H1 (cell line): ENCODE data around the gene LRBA. TPM values are rescaled to one million over a fixed set of nuclear protein-coding genes. Genes with fewer than 3 reads are reported as not detected.

Source experiments
- CTCF ChIA-PET: fragments of 300-600 bp; sonication (Branson Sonifier 250); formaldehyde crosslinking; loops from one replicate; lab custom pipeline; 2021; ENCODE audit not compliant: partially characterized antibody; lab: Charles Lee
- POLR2A ChIA-PET: fragments of 300-600 bp; sonication (Branson Sonifier 250); formaldehyde crosslinking; loops from one replicate; lab custom pipeline; 2021; ENCODE audit warnings: inconsistent platforms; ENCODE audit not compliant: partially characterized antibody; lab: Charles Lee
- DNase-seq, 2 experiments: peaks; one replicate each; pipeline versions ENCODE4 v3.0.0 to v3.0.0-alpha.2; 2010 to 2022; ENCODE audit warnings: low spot score in 2 of 2, low read depth in 1 of 2, mixed read lengths in 1 of 2
- FAIRE-seq: peaks from 2 replicates; lab custom pipeline; 2011; peaks lifted over from hg19 to GRCh38; lab: Jason Lieb, UNC
- H2AFZ ChIP-seq: 2 replicates; pipeline ENCODE4 v1.8.1; 2012; ENCODE audit warnings: low read length, inconsistent platforms
- H2AK5ac ChIP-seq: 2 replicates; pipeline ENCODE4 v1.6.1; 2013; ENCODE audit warnings: low read depth, low read length
- H2BK120ac ChIP-seq: replicated peaks from 2 replicates; pipeline ENCODE3; 2013; ENCODE audit warnings: low read depth, low read length, inconsistent platforms
- H2BK12ac ChIP-seq: 2 replicates; pipeline ENCODE4 v1.6.1; 2013; ENCODE audit warnings: low read depth, low read length
- H2BK15ac ChIP-seq: 2 replicates; pipeline ENCODE4 v1.6.1; 2013; ENCODE audit warnings: low read length
- H2BK20ac ChIP-seq: 2 replicates; pipeline ENCODE4 v1.6.1; 2013; ENCODE audit warnings: low read length
- H2BK5ac ChIP-seq: 2 replicates; pipeline ENCODE4 v1.6.1; 2013; ENCODE audit warnings: low read depth, low read length
- H3K14ac ChIP-seq: 2 replicates; pipeline ENCODE4 v1.6.1; 2013; ENCODE audit warnings: inconsistent platforms; ENCODE audit not compliant: insufficient read length
- H3K18ac ChIP-seq: 2 replicates; pipeline ENCODE4 v1.6.1; 2013; ENCODE audit warnings: low read length; ENCODE audit errors: extremely low read depth
- H3K23ac ChIP-seq: 2 replicates; pipeline ENCODE4 v1.6.1; 2013; ENCODE audit warnings: inconsistent platforms; ENCODE audit not compliant: insufficient read length
- H3K23me2 ChIP-seq: 2 replicates; pipeline ENCODE4 v1.6.1; 2013; ENCODE audit warnings: low read depth, low read length
- H3K27ac ChIP-seq: 2 replicates; pipeline ENCODE4 v1.6.1; 2011; ENCODE audit warnings: low read depth, low read length, inconsistent platforms
- H3K27me3 ChIP-seq, 4 experiments: replicated peaks in 1 of 4; 1 replicate in 1 of 4; 2 replicates in 3 of 4; pipeline versions ENCODE4 v1.6.1 to v1.8.1; 2011 to 2013; ENCODE audit warnings: low read length in 3 of 4, mild to moderate bottlenecking in 3 of 4, inconsistent platforms in 2 of 4, mixed read lengths in 2 of 4, moderate library complexity in 1 of 4; ENCODE audit not compliant: control insufficient read depth in 3 of 4, insufficient read depth in 3 of 4; ENCODE audit errors: extremely low read depth in 1 of 4
- H3K36me3 ChIP-seq, 4 experiments: 2 replicates each; pipeline versions ENCODE4 v1.6.1 to v1.8.1; 2011 to 2013; ENCODE audit warnings: mild to moderate bottlenecking in 4 of 4, low read length in 3 of 4, moderate library complexity in 2 of 4, control low read depth in 1 of 4, inconsistent platforms in 1 of 4; ENCODE audit not compliant: insufficient read depth in 4 of 4, control insufficient read depth in 2 of 4
- H3K4ac ChIP-seq: replicated peaks from 2 replicates; pipeline ENCODE3; 2013; ENCODE audit warnings: low read length, low read depth, mixed read lengths, inconsistent platforms; ENCODE audit not compliant: insufficient read length
- H3K4me1 ChIP-seq, 4 experiments: replicated peaks in 1 of 4; 1 replicate in 1 of 4; 2 replicates in 3 of 4; pipeline versions ENCODE4 v1.6.1 to v1.8.1; 2011 to 2013; ENCODE audit warnings: low read length in 3 of 4, inconsistent platforms in 2 of 4, mixed read lengths in 1 of 4; ENCODE audit not compliant: insufficient read depth in 4 of 4, control insufficient read depth in 3 of 4
- H3K4me2 ChIP-seq, 2 experiments: 2 replicates each; pipeline versions ENCODE4 v1.6.1 to v1.8.1; 2011 to 2013; ENCODE audit warnings: low read depth in 2 of 2, low read length in 2 of 2, control low read depth in 1 of 2, inconsistent platforms in 1 of 2, mild to moderate bottlenecking in 1 of 2; ENCODE audit not compliant: insufficient read depth in 1 of 2
- H3K4me3 ChIP-seq, 4 experiments: fragments of 200-600, 300-600 bp in 1 of 4; sonication (generic), shearing (Covaris generic), sonication (Bioruptor Twin) in 1 of 4; 2 replicates each; pipeline versions ENCODE4 v1.5.1 to v1.8.1; 2011 to 2016; ENCODE audit warnings: low read length in 4 of 4, low read depth in 3 of 4, control low read depth in 2 of 4, inconsistent platforms in 2 of 4, mild to moderate bottlenecking in 2 of 4, mixed read lengths in 1 of 4, moderate library complexity in 1 of 4; ENCODE audit not compliant: insufficient read depth in 2 of 4; ENCODE audit errors: extremely low read depth in 1 of 4
- H3K56ac ChIP-seq: replicated peaks from 2 replicates; pipeline ENCODE3; 2013; ENCODE audit warnings: low read depth, mild to moderate bottlenecking, mixed read lengths, low read length, inconsistent platforms; ENCODE audit not compliant: insufficient read length
- H3K79me1 ChIP-seq: 2 replicates; pipeline ENCODE4 v1.6.1; 2013; ENCODE audit warnings: low read depth, low read length, control low read depth
- H3K79me2 ChIP-seq, 2 experiments: 2 replicates each; pipeline versions ENCODE4 v1.6.1 to v1.8.1; 2012 to 2013; ENCODE audit warnings: low read length in 2 of 2, mild to moderate bottlenecking in 2 of 2, inconsistent platforms in 1 of 2; ENCODE audit not compliant: insufficient read depth in 2 of 2, control insufficient read depth in 1 of 2
- H3K9ac ChIP-seq, 4 experiments: replicated peaks in 1 of 4; 1 replicate in 1 of 4; 2 replicates in 3 of 4; pipeline versions ENCODE4 v1.6.1 to v1.8.1; 2011 to 2013; ENCODE audit warnings: low read depth in 3 of 4, low read length in 3 of 4, control low read depth in 2 of 4, mild to moderate bottlenecking in 2 of 4, moderate library complexity in 2 of 4, inconsistent platforms in 1 of 4; ENCODE audit errors: extremely low read depth in 1 of 4
- H3K9me3 ChIP-seq, 2 experiments: 2 replicates each; pipeline versions ENCODE4 v1.6.1 to v1.8.1; 2012 to 2013; ENCODE audit warnings: mild to moderate bottlenecking in 2 of 2, moderate library complexity in 2 of 2, control low read depth in 1 of 2, inconsistent platforms in 1 of 2, low read depth in 1 of 2, low read length in 1 of 2, mixed read lengths in 1 of 2; ENCODE audit not compliant: insufficient read depth in 2 of 2
- H4K20me1 ChIP-seq, 2 experiments: replicated peaks in 1 of 2; 2 replicates each; pipeline versions ENCODE3 to v1.8.1; 2011 to 2013; ENCODE audit warnings: inconsistent platforms in 2 of 2, low read length in 2 of 2, mild to moderate bottlenecking in 1 of 2; ENCODE audit not compliant: insufficient read depth in 2 of 2, control insufficient read depth in 1 of 2
- H4K5ac ChIP-seq: 2 replicates; pipeline ENCODE4 v1.6.1; 2013; ENCODE audit warnings: low read length, low read depth, mixed read lengths, inconsistent platforms; ENCODE audit not compliant: insufficient read length
- H4K8ac ChIP-seq: 2 replicates; pipeline ENCODE4 v1.8.0; 2013; ENCODE audit warnings: mild to moderate bottlenecking, moderate library complexity, low read length, inconsistent platforms; ENCODE audit not compliant: insufficient read depth; ENCODE audit errors: extremely low read depth
- H4K91ac ChIP-seq: replicated peaks from 2 replicates; pipeline ENCODE3; 2013; ENCODE audit warnings: low read length, mixed read lengths, inconsistent platforms; ENCODE audit not compliant: insufficient read length
- ASH2L ChIP-seq: fragments of 200-600, 300-600 bp; sonication (generic); IDR thresholded peaks from one replicate; pipeline ENCODE4 v1.7.1; 2017; ENCODE audit warnings: low read length
- JUND ChIP-seq: IDR thresholded peaks from 2 replicates; pipeline ENCODE4 v1.6.1; 2011; ENCODE audit warnings: mild to moderate bottlenecking, improper control_type of control experiment, low read length
- KDM1A ChIP-seq: fragments of 200-600, 300-600 bp; sonication (generic); IDR thresholded peaks from 2 replicates; pipeline ENCODE4 v1.7.1; 2016; ENCODE audit warnings: mild to moderate bottlenecking, low read length, borderline replicate concordance
- NANOG ChIP-seq: IDR thresholded peaks from 2 replicates; pipeline ENCODE4 v1.6.1; 2011; ENCODE audit warnings: low read length, low read depth, mild to moderate bottlenecking, inconsistent platforms; ENCODE audit not compliant: insufficient read depth, poor library complexity, severe bottlenecking
- POLR2A ChIP-seq, 2 experiments: IDR thresholded peaks; 1 replicate in 1 of 2; 2 replicates in 1 of 2; pipeline ENCODE4 v1.6.1; 2011; ENCODE audit warnings: low read depth in 2 of 2, low read length in 2 of 2, mild to moderate bottlenecking in 2 of 2; ENCODE audit errors: control extremely low read depth in 1 of 2
- RXRA ChIP-seq: IDR thresholded peaks from 2 replicates; pipeline ENCODE4 v1.6.1; 2011; ENCODE audit warnings: low read depth, mild to moderate bottlenecking, low read length, moderate library complexity; ENCODE audit not compliant: insufficient read depth
- SIX5 ChIP-seq: IDR thresholded peaks from 2 replicates; pipeline ENCODE4 v1.6.1; 2011; ENCODE audit warnings: mild to moderate bottlenecking, low read depth, low read length
- TAF1 ChIP-seq: IDR thresholded peaks from 2 replicates; pipeline ENCODE4 v1.6.1; 2011; ENCODE audit warnings: mild to moderate bottlenecking, low read depth, low read length
- TBP ChIP-seq: IDR thresholded peaks from 2 replicates; pipeline ENCODE4 v1.6.1; 2011; ENCODE audit warnings: low read depth, low read length, improper control_type of control experiment
- YY1 ChIP-seq: IDR thresholded peaks from 2 replicates; pipeline ENCODE4 v1.6.1; 2011; ENCODE audit warnings: low read depth, mild to moderate bottlenecking, low read length
- WGBS, 2 experiments: shearing (Covaris generic) in 1 of 2; methylation state at CpG; one replicate each; pipeline versions ENCODE4 v1.1.6 to v1.1.7; 2013 to 2015; ENCODE audit warnings: low lambda C conversion rate in 2 of 2, mixed read lengths in 2 of 2, inconsistent platforms in 1 of 2, low coverage in 1 of 2, missing lambda C conversion rate in 1 of 2; ENCODE audit not compliant: insufficient replicate concordance in 2 of 2, insufficient coverage in 1 of 2, insufficient read length in 1 of 2; ENCODE audit errors: extremely low coverage in 1 of 2, missing lambda C conversion rate in 1 of 2; 5-methylcytosine and 5-hydroxymethylcytosine counted together
- polyA plus RNA-seq, 7 experiments: library from polyadenylated mRNA; depleted of rRNA in 3 of 7; stranded (reverse) in 5 of 7; unstranded in 2 of 7; fragments of >200 nt in 5 of 7; fragments of 200-250 nt in 2 of 7; gene quantifications; 1 replicate in 5 of 7; 2 replicates in 1 of 7; 4 replicates in 1 of 7; pipeline versions ENCODE4 v1.2.1 to v1.2.3, GENCODE V29; 2011 to 2013; ENCODE audit warnings: missing spikeins in 2 of 7, mixed read lengths in 2 of 7
- total RNA-seq: library from RNA; stranded (reverse); fragmentation: NEBNext Ultra II Directional; extraction: Animal tissue kit (Norgen Biotek cat#: 25700); gene quantifications from 2 replicates; pipeline ENCODE4 v1.2.1, GENCODE V29; 2021

Gene LRBA
- total and polyA plus RNA-seq, 2 of the 8 experiments (the other 6 are each of a cell fraction or from before 2014, with no cell fraction given) = 54.6 to 83.2 TPM

DNA sequence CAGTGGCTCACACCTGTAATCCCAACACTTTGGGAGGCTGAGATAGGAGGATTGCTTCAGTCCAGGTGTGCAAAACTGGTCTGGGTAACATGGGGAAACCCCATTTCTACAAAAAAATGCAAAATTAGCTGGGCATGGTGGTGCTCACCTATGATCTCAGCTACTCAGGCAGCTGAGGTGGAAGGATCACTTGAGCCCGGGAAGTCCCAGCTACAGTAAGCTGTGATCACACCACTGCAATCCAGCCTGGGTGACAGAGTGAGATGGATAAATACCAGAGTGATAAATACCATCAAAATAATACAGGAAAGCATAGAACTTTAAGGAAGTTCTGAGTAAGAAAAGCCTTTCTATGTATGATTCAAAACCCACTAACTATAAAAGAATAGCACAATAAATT, 52.8 kb downstream of the LRBA start:
- H4K91ac ChIP-seq = no peak overlapping the region
- H2BK15ac ChIP-seq = no peak overlapping the region
- peaks cover 25 to 34% of the 10 kb centered on the region in 2 experiments for H3K9me3 ChIP-seq
- H3K4me2 ChIP-seq = no peak overlapping the region
- no peak overlapping the region for H4K8ac ChIP-seq
- H2BK20ac ChIP-seq = no peak overlapping the region
- 95% methylated on average over 1 of the region's 1 CpG; no CpG with 5 or more reads in 1 of the 2 experiments for WGBS, 2 experiments
- no peaks in the 10 kb centered on the region for H3K4me1 ChIP-seq
- no peaks in the 10 kb centered on the region; the same call in 1 of the 2 replicates for H3K79me1 ChIP-seq
- no peak overlapping the region for H3K56ac ChIP-seq
- H3K27me3 ChIP-seq = no peaks in the 10 kb centered on the region
- peaks cover 0 to 72% of the 10 kb centered on the region in 2 experiments; a peak in 3 of 4 replicates for H3K79me2 ChIP-seq
- H2AFZ ChIP-seq = no peak overlapping the region
- H4K20me1 ChIP-seq = no peaks in the 10 kb centered on the region
- no peak overlapping the region for H3K23ac ChIP-seq
- H3K9ac ChIP-seq = no peak overlapping the region
- H3K14ac ChIP-seq = no peak overlapping the region
- H3K36me3 ChIP-seq = peaks cover 0 to 16% (median under 1%) of the 10 kb centered on the region in 4 experiments; a peak in 3 of 8 replicates
- H3K27ac ChIP-seq = no peak overlapping the region
- CTCF ChIA-PET = interaction anchor here (0.7 to 4.1 kb wide), 7 partner anchors 9 to 65 kb away, joined by 3 to 35 read pairs (median 11); partner anchors contain the start of gene LRBA
- no peak overlapping the region for H4K5ac ChIP-seq
- no peak overlapping the region for H2BK12ac ChIP-seq
- no peak overlapping the region for H2BK5ac ChIP-seq
- no peak overlapping the region for H3K4me3 ChIP-seq
- H3K23me2 ChIP-seq = no peaks in the 10 kb centered on the region
- POLR2A ChIA-PET = interaction anchor here (0.6 kb wide), 1 partner anchor 17 kb away, joined by 3 read pairs; no protein-coding TSS in a partner anchor
- H2BK120ac ChIP-seq = no peak overlapping the region
- FAIRE-seq (no peak), DNase-seq (no peak)
- no peak overlapping the region for H3K4ac ChIP-seq
- H2AK5ac ChIP-seq = no peak overlapping the region
- TF ChIP-seq NANOG (no peak), KDM1A (no peak), RXRA (no peak), JUND (no peak), POLR2A (IDR thresholded peaks at IDR 0.05; ENCODE audit: control extremely low read depth in 1 of 2, low read depth in 2 of 2, low read length in 2 of 2) (no peak), SIX5 (no peak), TAF1 (no peak), TBP (no peak), ASH2L (no peak), YY1 (no peak)
- no peak overlapping the region for H3K18ac ChIP-seq
